Spleen (tissue), 11 donors: ENCODE results near the gene PARP14. TPM values are rescaled to one million over a fixed set of nuclear protein-coding genes. Genes with fewer than 3 reads are reported as not detected.

Experiments
- DNase-seq: peaks from one replicate; pipeline ENCODE4 v3.0.0-alpha.2; 2020
- H3K27ac ChIP-seq, 8 donors: fragments of 200-600 bp; sonication (generic) in 7 of 8; 1 replicate in 4 of 8; 2 replicates in 4 of 8; pipeline versions ENCODE4 v1.5.0 to v1.8.0; 2016 to 2021; ENCODE audit warnings: inconsistent platforms in 4 of 8, mild to moderate bottlenecking in 4 of 8, moderate library complexity in 1 of 8
- H3K27me3 ChIP-seq, 7 donors: fragments of 200-600 bp; sonication (generic) in 6 of 7; replicated peaks in 1 of 7; 1 replicate in 4 of 7; 2 replicates in 3 of 7; pipeline versions ENCODE4 v1.5.0 to v1.8.0; 2016 to 2021; ENCODE audit warnings: inconsistent platforms in 3 of 7, mild to moderate bottlenecking in 1 of 7
- H3K36me3 ChIP-seq, 6 donors: fragments of 200-600 bp; sonication (generic) in 5 of 6; 1 replicate in 4 of 6; 2 replicates in 2 of 6; pipeline versions ENCODE4 v1.5.0 to v1.8.0; 2016 to 2021; ENCODE audit warnings: inconsistent platforms in 2 of 6
- H3K4me1 ChIP-seq, 6 donors: fragments of 200-600 bp; sonication (generic) in 5 of 6; 1 replicate in 3 of 6; 2 replicates in 3 of 6; pipeline versions ENCODE4 v1.5.0 to v1.8.0; 2016 to 2021; ENCODE audit warnings: inconsistent platforms in 3 of 6
- H3K4me3 ChIP-seq, 8 donors: fragments of 200-600 bp; sonication (generic) in 7 of 8; 1 replicate in 4 of 8; 2 replicates in 4 of 8; pipeline versions ENCODE4 v1.5.0 to v1.8.0; 2016 to 2021; ENCODE audit warnings: inconsistent platforms in 4 of 8, mild to moderate bottlenecking in 4 of 8, moderate library complexity in 2 of 8
- H3K9me3 ChIP-seq, 8 donors: fragments of 200-600 bp; sonication (generic) in 7 of 8; 1 replicate in 4 of 8; 2 replicates in 4 of 8; pipeline versions ENCODE4 v1.5.0 to v1.8.0; 2016 to 2021; ENCODE audit warnings: inconsistent platforms in 4 of 8
- CTCF ChIP-seq, 11 experiments: fragments of 200-600 bp in 7 of 11; fragments of 450-650 bp in 4 of 11; sonication (generic) in 4 of 11; IDR thresholded peaks in 8 of 11; conservative IDR thresholded peaks in 3 of 11; 1 replicate in 7 of 11; 2 replicates in 4 of 11; pipeline versions ENCODE4 v1.4.0 to v1.8.0; 2016 to 2021; ENCODE audit warnings: antibody characterized with exemption in 11 of 11, inconsistent platforms in 4 of 11, mild to moderate bottlenecking in 1 of 11
- POLR2A ChIP-seq, 3 donors: fragments of 450-650 bp; IDR thresholded peaks; one replicate each; pipeline ENCODE4 v1.5.1; 2017; ENCODE audit warnings: antibody characterized with exemption in 3 of 3, mild to moderate bottlenecking in 1 of 3
- POLR2AphosphoS5 ChIP-seq, 3 donors: sonication (generic); formaldehyde crosslinking; IDR thresholded peaks; one replicate each; pipeline ENCODE4 v1.5.1; 2017; ENCODE audit warnings: antibody characterized with exemption in 3 of 3
- WGBS, 5 donors: extraction: QIAGEN DNeasy Blood & Tissue Kit in 3 of 5; methylation state at CpG; one replicate each; pipeline versions ENCODE4 v1.1.5 to v1.1.7; 2013 to 2018; 5-methylcytosine and 5-hydroxymethylcytosine counted together
- intact Hi-C: fragments of 100-400 bp; cut with DNase I; formaldehyde crosslinking; loops from one replicate; pipeline ENCODE4 v1.15.0; 2023; ENCODE audit warnings: low total_unique reads
- polyA plus RNA-seq, 3 donors: library from polyadenylated mRNA; stranded (reverse); fragments of 200-250 nt; gene quantifications; one replicate each; pipeline ENCODE4 v1.2.1, GENCODE V29; 2013
- total RNA-seq, 7 donors: library from RNA; depleted of rRNA in 3 of 7; stranded (reverse); fragments of >200 nt in 3 of 7; fragmentation: NEBNext Ultra II Directional in 4 of 7; extraction: Animal tissue kit (Norgen Biotek cat#: 25700) in 4 of 7; gene quantifications; one replicate each; pipeline versions ENCODE4 v1.1.0 to v1.2.1, GENCODE V29; 2016 to 2021
- donor health status: healthy with polysubstance abuse.
- donor health status: DM: no; HTN: no; CAD: no; lungs with moderate emphysema.
- donor health status: DM: no; HTN: no; CAD: no.
- donor health status: Bipolar disorder and iron deficiency.
- donor health status: healthy.
- donor health status: DM: no; HTN: no; CAD: no.
- donor health status: DM: yes; HTN: yes; CAD: no.

Gene PARP14
- total and polyA plus RNA-seq, 10 donors = 17.4 to 187 (median 153) TPM

- Histone ChIP-seq H3K36me3 (peaks cover 2 to 94% (median 22%) of the 10 kb centered on the region in 6 donors), H3K9me3 (no peaks in the 10 kb centered on the region), H3K4me3 (no peak overlapping the region), H3K4me1 (peaks cover 0 to 44% (median 4%) of the 10 kb centered on the region in 6 donors), H3K27me3 (no peaks in the 10 kb centered on the region), H3K27ac (no peak overlapping the region)
- 90 to 98% (median 93%) methylated on average over 2 of the region's 2 CpGs for WGBS, 5 donors
- TF ChIP-seq CTCF (IDR thresholded peaks at IDR 0.05 in 8 of 11, conservative IDR thresholded peaks at IDR 0.05 in 3 of 11) (no peak), POLR2A (IDR thresholded peaks at IDR 0.05) (no peak), POLR2AphosphoS5 (IDR thresholded peaks at IDR 0.05) (no peak)
- no peak for DNase-seq
- intact Hi-C loops = no loop called here
Observed at GRCh38 chr3:122755491-122755890, 74.9 kb downstream of the PARP14 start.

GRCh38 chr3:122758877-122759560, 78.4 kb downstream of the PARP14 start:
- peak overlapping the region in 7 of 8 donors; percentile 30 to 81 (median 59) for H3K27ac ChIP-seq
- DNase-seq = no peak
- 39 to 73% (median 55%) methylated on average over 3 of the region's 3 CpGs for WGBS, 5 donors
- H3K36me3 ChIP-seq = peaks cover 2 to 73% (median 11%) of the 10 kb centered on the region in 6 donors
- intact Hi-C loops = no loop called here
- peaks cover 0 to 68% (median 13%) of the 10 kb centered on the region in 6 donors for H3K4me1 ChIP-seq
- H3K9me3 ChIP-seq = no peaks in the 10 kb centered on the region
- no peak for TF ChIP-seq POLR2A (IDR thresholded peaks at IDR 0.05)
- TF ChIP-seq CTCF (IDR thresholded peaks at IDR 0.05 in 8 of 11, conservative IDR thresholded peaks at IDR 0.05 in 3 of 11) = no peak
- no peak for TF ChIP-seq POLR2AphosphoS5 (IDR thresholded peaks at IDR 0.05)
- peak overlapping the region in 1 of 8 donors; percentile 30 for H3K4me3 ChIP-seq
- H3K27me3 ChIP-seq = no peaks in the 10 kb centered on the region

- DNase-seq = no peak
- peaks cover 0 to 61% (median 13%) of the 10 kb centered on the region in 6 donors for H3K4me1 ChIP-seq
- intact Hi-C loops = loop anchor here (10.0 kb wide), 1 partner anchor 264 kb away; the partner anchor contains the start of gene SEMA5B
- TF ChIP-seq POLR2AphosphoS5 (IDR thresholded peaks at IDR 0.05) = no peak
- no peak for TF ChIP-seq POLR2A (IDR thresholded peaks at IDR 0.05)
- no peak for TF ChIP-seq CTCF (IDR thresholded peaks at IDR 0.05 in 8 of 11, conservative IDR thresholded peaks at IDR 0.05 in 3 of 11)
- H3K36me3 ChIP-seq = peaks cover 0 to 67% (median 0%) of the 10 kb centered on the region in 6 donors
- H3K9me3 ChIP-seq = no peaks in the 10 kb centered on the region
- 74 to 84% (median 80%) methylated on average over 3 of the region's 3 CpGs for WGBS, 5 donors
- peak overlapping the region in 5 of 8 donors; percentile 5 to 81 (median 59) for H3K27ac ChIP-seq
- H3K4me3 ChIP-seq = no peak overlapping the region
- no peaks in the 10 kb centered on the region for H3K27me3 ChIP-seq
Observed at GRCh38 chr3:122760453-122761271, 80.0 kb downstream of the PARP14 start.
